Measurements from ENCODE around the gene FAM170B. TPM values are rescaled to one million over a fixed set of nuclear protein-coding genes. Genes with fewer than 3 reads are reported as not detected.

Gene FAM170B
- total RNA-seq (2012; rRNA removed) (not detected in 2 replicates), polyA plus RNA-seq (2012; rRNA removed) (not detected in 2 replicates), Bru-seq, nascent RNA (not detected), BruChase-seq, experiment 1, labeled RNA remaining after a 6-hour chase (not detected), BruChase-seq, experiment 2, labeled RNA remaining after a 2-hour chase (not detected)
- not detected in 2 replicates for polyA plus RNA-seq (2012; cell fraction: cytosol; rRNA removed)
- polyA plus RNA-seq (2012; cell fraction: nucleus; rRNA removed; ENCODE audit: low replicate concordance) = not detected in 2 replicates
- long read RNA-seq = 0 reads

DNA sequence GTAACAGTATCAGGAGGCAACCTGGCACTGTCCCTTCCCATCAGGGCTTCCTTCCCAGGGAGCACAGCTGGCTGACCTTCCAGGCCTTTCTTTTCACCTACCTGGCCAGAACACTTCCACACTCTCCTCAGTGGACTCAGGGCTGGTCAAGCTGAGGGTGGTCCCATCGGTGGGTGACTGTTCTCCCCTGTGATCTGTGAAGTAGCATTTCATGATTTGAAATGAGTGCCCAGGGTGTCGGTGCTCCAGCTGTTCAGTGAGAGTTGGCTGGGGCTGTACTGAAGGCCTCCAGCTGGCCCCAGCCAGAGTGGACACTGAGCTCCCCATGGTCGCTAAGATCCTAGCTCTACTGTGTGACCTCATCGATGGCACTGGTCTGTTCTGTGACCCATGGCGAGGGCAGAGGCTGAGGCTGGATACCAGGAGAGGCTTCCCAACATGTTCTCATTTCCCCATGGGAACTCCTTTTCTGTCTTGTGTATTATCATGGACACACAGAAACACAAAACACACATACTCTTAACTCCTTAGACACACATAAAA is at the start of gene FAM170B:
FAM170B (minus strand) TSS at position 316 of the 543 bp plus-strand sequence; CDS start at position 213, 103 bp downstream.
- Histone ChIP-seq H3K9ac (ENCODE audit: low read depth, low read length) (no peak within 1 kb of the TSS), H4K8ac (ENCODE audit: low read depth in 2 of 2, low read length in 2 of 2) (no peak within 1 kb of the TSS), H2AFZ (replicated peaks; ENCODE audit: low read length, poor library complexity) (no peak within 1 kb of the TSS), H3K4me3 (ENCODE audit: insufficient read depth, low read depth, low read length) (no peak within 1 kb of the TSS), H4K20me1 (ENCODE audit: insufficient read depth, low read length) (peaks cover 4% of the 10 kb centered on the region; the same call in 1 of the 2 replicates), H3K56ac (ENCODE audit: extremely low read depth, insufficient read depth, low read length) (no peak within 1 kb of the TSS), H3K27me3 (ENCODE audit: control insufficient read depth, insufficient read depth, low read length) (peaks cover 37% of the 10 kb centered on the region), H2BK15ac (ENCODE audit: low read depth, low read length) (no peak within 1 kb of the TSS), H3K79me1 (ENCODE audit: low read depth in 1 of 2, low read length in 2 of 2) (no peaks in the 10 kb centered on the region), H2AK5ac (ENCODE audit: low read depth, low read length) (no peak within 1 kb of the TSS), H3K18ac (ENCODE audit: low read depth, low read length) (no peak within 1 kb of the TSS), H2BK20ac (ENCODE audit: low read depth, low read length) (no peak within 1 kb of the TSS), H3K14ac (replicated peaks; ENCODE audit: low read depth, low read length) (no peak within 1 kb of the TSS), H3K23ac (ENCODE audit: low read depth, low read length) (no peak within 1 kb of the TSS), H3K9me1 (ENCODE audit: insufficient read depth, low read length) (peaks cover 6% of the 10 kb centered on the region; the same call in 1 of the 2 replicates), H4K91ac (ENCODE audit: insufficient read depth, low read depth, low read length) (no peak within 1 kb of the TSS), H3K4me2 (ENCODE audit: low read depth, low read length) (no peak within 1 kb of the TSS), H3K4me1 (ENCODE audit: control insufficient read depth, insufficient read depth, low read length) (peaks cover 12% of the 10 kb centered on the region), H2AK9ac (replicated peaks; ENCODE audit: low read depth, low read length, poor library complexity) (no peak within 1 kb of the TSS), H4K5ac (ENCODE audit: low read depth, low read length) (no peak within 1 kb of the TSS), H3K36me3 (ENCODE audit: control insufficient read depth, insufficient read depth, low read length) (no peaks in the 10 kb centered on the region), H3K27ac (ENCODE audit: insufficient read depth, low read length) (no peak within 1 kb of the TSS), H2BK120ac (ENCODE audit: low read depth, low read length) (no peak within 1 kb of the TSS), H3K9me3 (ENCODE audit: control insufficient read depth, insufficient read depth, low read length) (no peaks in the 10 kb centered on the region), H2BK5ac (ENCODE audit: low read depth, low read length, poor library complexity, severe bottlenecking) (no peak within 1 kb of the TSS), H3K4ac (ENCODE audit: low read depth, low read length) (no peak within 1 kb of the TSS)
- no peak for TF ChIP-seq RFX5 (IDR thresholded peaks at IDR 0.05; ENCODE audit: low read depth, low read length)
- TF ChIP-seq SMC3 (IDR thresholded peaks at IDR 0.05; ENCODE audit: low read depth, low read length) = no peak
- no peak for TF ChIP-seq FOS (IDR thresholded peaks at IDR 0.05; ENCODE audit: low read depth, low read length)
- no peak for TF ChIP-seq USF2 (IDR thresholded peaks at IDR 0.05; ENCODE audit: low read depth, low read length)
- no peak for TF ChIP-seq POLR2A (IDR thresholded peaks at IDR 0.05; ENCODE audit: low read depth, low read length)
- no peak for TF ChIP-seq RAD21 (IDR thresholded peaks at IDR 0.05; ENCODE audit: low read length)
- dilution Hi-C loops (cut with HindIII; ENCODE audit: low sequenced_read_pairs, unreplicated experiment) = no loop called here
- intact Hi-C loops (cut with micrococcal nuclease) = no loop called here
- ChIA-PET CTCF (no interaction called here), POLR2A (ENCODE audit: unreplicated experiment) (no interaction called here)
- ATAC-seq (ENCODE audit: low read depth) = no peak
- in situ Hi-C loops (cut with MboI; ENCODE audit: low sequenced_read_pairs) = no loop called here
- 63% methylated on average over 2 of the region's 5 CpGs; no CpG with 5 or more reads in 1 of the 2 experiments for WGBS, 2 experiments (ENCODE audit: extremely low coverage in 2 of 2, insufficient read length in 1 of 2)
- no peak for DNase-seq
- BruUV-seq (replicated peaks) = no TSS peak

Data from IMR-90 (cell line).